GM19395 (cell line): ENCODE data around the gene ANAPC16.

Experiments used
- ATAC-seq: cut with Tn5 transposase; IDR thresholded peaks from one replicate; pipeline ENCODE4 v1.9.1; 2021; ENCODE audit warnings: mild to moderate bottlenecking, moderate library complexity; ENCODE audit not compliant: unreplicated experiment

ANAPC16 gene

DNA sequence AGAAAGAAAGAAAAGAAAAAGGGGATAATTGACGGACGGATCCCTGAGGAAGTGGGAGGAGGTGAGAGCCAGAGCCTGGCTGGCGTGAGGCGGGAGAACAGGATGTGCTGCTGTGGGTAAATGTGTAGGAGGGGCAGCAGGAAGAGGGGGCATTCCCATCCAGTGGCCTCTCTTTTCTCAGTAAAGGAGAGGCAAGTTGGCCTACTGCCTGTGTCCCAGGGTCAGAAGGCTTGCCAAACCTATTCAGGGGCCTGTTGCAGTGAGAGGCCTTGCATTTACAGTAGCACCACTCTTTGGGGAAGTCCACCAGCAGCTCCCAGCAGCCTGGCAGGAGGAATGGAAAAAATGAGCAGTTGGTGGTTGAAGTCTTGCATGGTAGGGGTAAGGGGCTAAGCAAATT, 26.9 kb downstream of the ANAPC16 start:
- no peak for ATAC-seq

DNA sequence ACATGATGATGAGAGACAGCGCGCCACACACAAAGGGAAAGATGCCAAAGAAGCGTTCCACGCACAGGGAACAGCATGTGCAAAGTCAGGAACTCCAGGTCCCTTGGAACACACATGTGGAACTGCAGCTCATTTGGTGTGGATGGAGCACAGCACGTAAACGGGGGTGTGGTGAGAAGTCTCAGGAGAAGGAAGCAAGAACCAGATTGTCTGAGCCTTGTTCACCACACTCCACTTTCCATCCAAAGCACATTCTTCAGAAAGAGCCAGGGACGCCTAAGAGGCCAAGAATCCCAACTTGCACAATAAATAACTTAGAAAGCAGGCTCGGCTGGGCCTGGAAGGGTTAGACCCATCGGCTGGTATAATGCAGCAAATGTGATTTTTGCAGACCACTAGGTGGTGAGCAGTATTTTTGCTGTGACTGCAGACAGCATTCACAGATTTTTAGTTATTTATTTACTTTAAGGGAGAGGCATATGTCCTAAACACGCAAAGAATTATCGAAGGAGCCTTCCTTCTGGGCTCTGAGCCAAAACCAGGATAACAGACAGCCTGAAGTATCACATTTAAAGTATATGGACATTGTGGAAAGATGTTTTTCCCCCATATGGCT, 28.1 kb downstream of the ANAPC16 start:
- ATAC-seq: no peak

DNA sequence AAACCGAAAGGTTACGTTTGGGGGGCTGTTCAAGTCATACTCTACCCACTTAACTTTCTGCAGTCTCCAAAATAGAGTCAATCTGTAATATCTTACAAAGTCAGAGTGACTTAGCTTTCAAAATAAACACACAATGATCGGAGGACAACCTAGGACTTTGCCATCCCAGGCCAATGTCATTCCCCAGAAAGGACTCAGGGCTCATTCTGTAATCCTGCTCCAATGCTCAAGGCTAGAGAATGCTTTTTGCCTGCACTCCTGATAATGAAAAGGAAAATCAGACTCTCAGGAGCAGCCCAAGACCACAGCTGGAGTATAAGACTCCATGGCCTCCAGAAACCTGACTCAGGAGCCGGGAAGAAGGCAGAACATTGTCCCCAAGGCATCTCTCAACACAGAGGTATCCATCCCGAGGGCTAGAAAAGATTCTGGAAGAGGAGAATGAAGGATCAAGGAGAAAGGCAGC, 28.8 kb downstream of the ANAPC16 start:
- no peak for ATAC-seq

DNA sequence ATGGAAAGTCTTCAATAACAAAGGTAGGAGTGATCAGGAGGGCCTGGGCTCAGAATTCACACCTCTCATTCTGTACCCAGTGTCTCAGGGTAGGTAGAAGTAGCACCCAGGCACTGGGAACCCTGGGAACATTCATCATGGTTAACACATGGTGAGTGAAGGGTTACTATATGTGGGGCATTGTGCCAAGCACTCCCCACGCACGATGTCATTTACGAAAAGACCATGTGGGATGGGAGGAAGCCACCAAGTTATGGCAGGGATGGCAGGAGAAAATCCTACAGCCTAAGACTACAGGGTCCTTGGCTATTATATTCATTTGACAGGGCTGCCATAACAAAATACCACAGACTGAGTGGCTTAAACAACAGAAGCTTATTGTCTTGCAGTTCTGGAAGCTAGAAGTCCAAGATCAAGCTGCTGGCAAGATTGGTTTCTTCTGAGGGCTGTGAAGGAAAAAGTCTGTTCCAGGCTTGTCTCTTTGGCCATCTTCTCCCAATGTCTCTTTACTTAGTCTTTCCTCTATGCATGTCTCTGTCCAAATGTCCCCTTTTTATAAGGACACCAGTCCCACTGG, 30.2 kb downstream of the ANAPC16 start:
- ATAC-seq: no peak

DNA sequence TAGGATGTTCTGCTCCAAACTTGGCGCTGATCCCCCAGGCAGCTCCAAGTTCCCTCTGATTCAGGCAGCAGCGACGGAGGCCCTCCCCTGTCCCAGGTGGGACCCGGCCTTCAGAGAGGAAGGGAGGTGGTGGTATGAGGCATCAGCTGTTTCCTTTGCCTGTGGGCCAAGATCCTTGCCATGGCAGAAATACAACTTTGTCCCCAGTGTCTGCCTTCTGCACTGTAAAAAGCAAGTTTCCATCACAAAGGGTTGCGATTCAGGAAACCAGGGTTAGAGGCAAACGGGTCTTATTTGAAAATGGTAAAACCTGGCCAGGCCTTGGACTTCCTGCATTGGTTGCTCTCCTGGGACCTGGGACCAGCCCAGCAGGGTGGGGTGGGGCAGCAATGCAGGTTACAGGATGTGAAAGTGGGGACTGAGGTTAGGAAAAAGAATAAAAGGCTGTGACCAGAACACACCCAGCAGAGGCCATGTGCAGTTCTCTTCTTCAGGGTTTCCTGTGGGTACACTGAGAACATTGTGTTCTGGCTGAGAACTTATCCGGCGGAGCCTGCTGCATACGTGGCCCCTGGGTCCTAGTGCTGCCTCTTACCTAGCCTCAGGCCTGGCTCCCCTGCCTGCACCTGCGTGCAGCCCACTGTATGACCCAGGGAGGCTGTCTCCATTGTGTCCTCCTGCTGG, 32.8 kb downstream of the ANAPC16 start:
- ATAC-seq: peak; percentile 91

DNA sequence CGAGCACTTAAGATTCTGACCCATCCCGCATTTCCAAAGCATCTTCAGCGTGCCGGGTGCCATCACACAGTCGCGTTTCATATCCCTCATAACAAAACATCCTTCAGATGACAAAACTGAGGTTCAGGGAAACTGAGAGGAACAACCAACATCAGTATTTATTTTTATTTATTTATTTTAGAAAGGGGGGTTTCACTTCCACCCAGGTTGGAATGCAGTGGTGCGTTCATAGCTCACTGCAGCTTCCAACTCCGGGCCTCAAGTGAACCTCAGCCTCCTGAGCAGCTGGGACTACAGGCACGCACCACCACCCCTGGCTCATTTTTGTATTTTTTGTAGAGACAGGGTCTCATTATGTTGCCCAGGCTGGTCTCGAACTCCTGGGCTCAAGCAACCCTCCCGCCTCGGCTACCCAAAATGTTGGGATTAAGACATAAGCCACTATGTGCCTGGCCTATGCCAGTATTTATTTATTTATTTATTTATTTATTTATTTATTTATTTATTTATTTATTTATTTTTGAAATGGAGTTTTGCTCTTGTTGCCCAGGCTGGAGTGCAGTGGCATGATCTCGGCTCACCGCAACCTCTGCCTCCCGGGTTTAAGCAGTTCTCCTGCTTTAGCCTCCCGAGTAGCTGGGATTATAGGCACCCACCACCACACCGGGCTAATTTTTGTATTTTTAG, 33.5 kb downstream of the ANAPC16 start:
- peak; percentile 11 for ATAC-seq

DNA sequence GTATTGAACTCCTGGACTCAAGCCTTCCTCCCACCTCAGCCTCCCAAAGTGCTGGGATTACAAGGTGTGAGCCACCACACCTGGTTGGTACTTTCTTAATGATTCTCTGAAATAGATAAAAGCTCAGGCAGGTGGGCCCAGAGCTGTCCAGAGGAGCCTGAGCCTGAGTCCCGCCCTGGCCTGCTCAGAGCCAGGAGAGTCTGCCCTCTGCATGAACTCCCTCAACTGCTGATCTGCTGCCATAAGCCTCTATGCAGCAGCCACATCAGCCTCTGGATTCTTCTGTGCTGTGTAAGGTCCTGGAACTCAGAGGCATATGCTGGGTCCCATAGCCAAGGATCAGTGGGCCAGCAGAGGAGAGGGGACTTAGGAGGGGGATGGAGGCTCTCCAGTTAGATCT, 34.9 kb downstream of the ANAPC16 start:
- ATAC-seq: no peak

DNA sequence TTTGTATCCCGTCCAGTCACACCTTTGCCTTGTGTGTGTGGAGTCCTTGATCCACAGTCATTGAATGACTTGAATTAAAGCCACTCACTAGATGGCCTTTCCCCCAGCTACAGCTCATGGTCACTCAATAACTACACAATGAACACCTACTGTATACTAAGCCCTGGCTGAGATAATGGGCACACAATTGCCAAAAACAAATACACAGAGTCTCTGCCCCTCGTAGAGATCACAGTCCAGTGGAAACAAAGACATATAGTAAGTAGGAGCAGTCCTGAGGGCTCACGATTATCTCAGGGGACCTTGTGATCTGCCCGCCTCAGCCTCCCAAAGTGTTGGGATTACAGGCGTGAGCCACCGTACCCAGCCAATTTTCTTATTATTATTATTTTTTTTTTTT, 35.8 kb downstream of the ANAPC16 start:
- ATAC-seq: no peak

DNA sequence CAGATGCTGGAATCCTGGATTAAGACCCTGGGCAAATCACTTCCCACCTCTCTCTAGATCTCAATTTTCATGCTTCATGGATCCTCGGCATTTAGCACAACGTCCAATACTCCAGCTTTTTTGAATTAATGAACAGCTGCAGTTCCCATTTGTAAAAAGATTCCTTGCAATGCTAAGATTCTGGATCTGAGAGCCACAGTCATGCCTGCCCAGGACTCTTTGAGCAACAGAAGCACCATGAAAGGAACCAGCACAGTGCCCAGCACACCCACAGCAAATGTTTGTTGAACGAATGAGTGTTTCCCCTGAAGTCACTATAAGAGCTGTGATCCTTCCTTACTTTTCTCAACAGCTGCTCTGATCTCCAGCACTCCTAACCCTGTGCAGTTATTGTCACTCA, 37.2 kb downstream of the ANAPC16 start:
- ATAC-seq: no peak

DNA sequence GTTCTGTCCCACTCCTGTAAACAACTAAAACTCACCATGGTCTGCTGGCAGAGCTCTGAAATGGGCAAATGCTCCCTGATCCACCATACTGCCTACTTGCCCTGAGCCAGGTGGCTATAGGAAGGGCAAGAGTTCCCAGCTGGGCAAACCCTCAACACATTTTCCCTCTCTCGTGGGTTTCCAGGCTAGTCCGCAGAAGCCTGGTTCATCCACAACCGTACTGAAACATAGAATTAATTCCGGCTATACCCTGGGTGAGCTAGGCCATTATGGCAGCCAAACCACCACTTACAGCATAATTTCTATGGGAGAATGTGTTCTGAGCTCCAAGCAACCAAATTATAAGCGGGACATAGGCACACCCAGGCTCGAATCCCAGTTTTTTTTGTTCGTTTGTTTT, 37.8 kb downstream of the ANAPC16 start:
- no peak for ATAC-seq

DNA sequence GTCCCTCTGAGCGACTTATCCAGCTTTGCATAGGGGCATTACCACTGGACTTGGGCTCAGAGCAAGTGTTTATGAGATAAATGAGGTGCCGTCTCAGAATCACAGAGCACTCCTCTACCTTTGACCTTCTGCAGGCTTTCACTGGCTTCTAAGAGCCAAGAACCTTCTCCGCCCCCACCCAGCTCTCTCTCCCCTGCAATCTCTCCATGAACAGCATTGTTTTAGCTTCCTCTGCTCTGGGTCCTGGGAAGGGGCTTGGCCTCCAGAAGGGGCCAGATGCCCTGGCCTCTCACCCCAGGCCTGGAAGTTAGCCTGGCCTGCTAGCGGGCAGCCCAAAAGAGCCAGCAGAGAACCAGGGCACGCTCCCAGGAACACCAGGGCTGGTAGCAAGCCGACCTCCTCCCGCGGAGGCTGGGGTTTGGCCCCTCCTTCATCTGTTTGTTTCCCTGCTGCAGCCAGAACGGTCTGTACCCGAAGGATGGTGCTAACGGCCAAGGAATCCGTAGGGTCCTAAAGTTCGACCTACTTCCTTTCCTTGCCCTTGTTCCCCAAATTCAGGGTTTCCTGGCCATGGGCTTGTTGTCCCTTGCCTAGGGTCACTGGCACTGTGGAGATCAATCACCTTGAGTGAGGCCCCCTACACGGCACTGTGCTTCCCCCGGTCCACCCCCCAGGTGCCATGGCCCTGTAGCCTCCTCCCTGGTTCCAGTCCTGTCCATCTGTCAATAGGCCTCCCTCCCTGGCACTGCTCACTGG, 39.2 kb downstream of the ANAPC16 start:
- ATAC-seq: no peak

DNA sequence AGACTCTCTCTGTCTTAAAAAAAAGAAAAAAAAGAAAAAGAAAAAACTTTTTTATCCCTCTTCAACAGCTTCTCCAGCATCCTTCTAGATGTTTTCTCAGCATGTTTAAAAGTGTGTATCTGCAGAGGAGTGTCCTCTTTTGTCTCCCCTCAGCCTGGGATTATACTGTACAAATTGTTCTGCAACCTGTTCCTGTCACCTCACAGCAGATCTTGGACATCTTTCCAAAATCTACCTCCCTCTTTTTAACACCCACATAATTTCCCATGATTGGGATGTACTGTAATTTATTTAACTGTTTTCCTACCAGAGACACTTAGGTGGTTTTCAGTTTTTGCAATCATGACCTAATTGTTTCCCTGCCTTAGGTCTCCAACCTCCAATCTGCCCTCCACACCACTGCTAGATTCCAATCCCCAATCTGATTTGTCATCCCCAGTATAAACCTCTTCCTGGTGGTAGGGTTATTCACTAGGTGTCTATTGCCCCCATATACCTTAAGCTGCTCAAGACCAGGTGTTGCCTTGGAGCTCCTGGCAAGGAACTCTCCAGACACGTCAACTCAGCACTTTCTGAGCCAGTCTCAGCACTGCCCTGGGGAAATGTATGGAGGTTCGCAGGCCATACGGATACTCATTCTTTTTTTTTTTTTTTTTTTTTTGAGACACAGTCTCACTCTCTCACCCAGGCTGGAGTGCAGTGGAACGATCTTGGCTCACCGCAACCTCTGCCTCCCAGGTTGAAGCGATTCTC, 40.3 kb downstream of the ANAPC16 start:
- no peak for ATAC-seq

DNA sequence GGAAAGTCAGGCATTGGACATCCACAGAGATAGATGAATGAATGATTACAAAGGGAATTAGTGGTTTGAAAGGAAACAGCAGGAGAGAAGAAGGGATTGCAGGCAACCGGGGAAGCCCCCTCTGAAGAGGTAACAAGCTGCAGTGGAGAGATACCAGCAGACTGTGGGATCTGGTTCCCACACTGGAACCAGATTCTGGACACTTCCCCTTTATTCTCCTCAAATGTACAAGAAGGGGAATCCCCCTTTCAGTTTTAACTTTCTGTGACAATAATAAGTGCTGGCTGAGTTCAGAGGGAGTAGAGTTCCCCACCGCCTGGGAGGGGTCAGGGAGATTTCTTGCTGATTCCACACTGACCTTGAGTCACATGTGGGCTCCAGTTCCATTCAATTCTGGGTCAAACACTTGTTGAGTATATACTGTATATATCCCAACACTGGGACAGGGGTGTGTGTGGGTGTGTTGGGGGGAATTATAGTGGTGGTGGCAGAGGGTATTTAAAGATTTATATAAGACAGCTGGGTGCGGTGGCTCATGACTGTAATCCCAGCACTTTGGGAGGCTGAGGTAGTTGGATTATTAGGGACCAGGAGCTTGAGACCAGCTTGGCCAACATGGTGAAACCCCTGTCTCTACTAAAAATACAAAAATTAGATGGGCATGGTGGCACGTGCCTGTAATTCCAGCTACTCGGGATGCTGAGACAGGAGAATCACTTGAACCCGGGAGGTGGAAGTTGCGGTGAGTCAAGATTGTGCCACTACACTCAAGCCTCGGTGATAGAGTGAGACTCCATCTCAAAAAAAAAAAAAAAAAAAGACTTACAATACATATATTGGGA, 41.5 kb downstream of the ANAPC16 start:
- no peak for ATAC-seq

DNA sequence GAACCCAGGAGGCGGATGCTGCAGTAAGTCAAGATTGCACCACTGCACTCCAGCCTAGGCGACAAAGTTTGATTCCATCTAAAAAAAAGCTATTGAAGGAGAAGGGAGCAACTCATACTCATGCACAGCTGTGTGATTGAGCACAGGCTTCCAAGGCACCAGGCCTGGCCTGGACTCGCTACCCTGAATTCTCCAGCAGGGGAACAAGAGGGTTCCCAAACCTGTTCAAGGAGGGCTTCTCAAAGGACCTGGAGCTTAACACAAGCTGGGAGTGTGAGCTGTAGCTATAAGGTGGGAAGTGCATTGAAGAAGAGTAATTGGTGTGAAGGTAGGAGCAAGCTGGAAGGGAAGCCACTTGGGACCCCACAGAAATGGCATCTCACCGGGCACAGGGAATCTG, 42.8 kb downstream of the ANAPC16 start:
- ATAC-seq: no peak

DNA sequence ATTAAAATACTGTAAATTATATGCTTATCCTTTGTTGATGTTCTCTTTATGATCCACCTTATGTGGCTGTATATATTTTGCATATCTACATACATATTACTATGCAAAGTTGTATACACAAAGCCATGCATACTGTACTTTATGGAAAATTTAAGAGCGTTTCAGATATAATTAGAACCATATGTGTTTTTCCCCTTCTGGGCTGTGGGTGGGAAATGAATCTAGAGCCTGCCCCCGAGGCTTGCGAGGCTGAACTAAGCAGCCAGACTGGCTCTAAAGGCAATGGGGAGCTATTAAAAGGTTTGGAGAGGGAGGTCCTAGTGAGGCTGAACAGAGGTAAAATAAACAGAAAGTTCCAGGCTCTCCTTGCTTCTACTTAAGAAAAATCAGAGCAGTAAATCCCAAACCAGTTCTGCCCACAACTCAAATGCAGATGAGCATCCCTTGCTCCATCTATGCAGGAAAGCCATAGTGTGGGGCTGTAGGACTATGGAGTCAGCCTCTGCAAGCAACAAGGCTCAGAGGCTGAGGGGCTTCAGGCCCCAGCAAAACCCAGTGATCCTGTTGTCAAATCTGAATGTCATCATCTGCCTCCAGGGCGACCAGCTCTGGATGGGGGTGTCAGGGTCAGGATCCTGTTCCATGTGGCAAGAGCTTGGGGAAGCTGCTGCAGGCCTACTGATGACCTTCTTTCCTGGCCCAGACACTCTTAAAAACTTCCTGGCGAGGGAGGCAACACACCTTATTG, 43.9 kb downstream of the ANAPC16 start:
- ATAC-seq: no peak

DNA sequence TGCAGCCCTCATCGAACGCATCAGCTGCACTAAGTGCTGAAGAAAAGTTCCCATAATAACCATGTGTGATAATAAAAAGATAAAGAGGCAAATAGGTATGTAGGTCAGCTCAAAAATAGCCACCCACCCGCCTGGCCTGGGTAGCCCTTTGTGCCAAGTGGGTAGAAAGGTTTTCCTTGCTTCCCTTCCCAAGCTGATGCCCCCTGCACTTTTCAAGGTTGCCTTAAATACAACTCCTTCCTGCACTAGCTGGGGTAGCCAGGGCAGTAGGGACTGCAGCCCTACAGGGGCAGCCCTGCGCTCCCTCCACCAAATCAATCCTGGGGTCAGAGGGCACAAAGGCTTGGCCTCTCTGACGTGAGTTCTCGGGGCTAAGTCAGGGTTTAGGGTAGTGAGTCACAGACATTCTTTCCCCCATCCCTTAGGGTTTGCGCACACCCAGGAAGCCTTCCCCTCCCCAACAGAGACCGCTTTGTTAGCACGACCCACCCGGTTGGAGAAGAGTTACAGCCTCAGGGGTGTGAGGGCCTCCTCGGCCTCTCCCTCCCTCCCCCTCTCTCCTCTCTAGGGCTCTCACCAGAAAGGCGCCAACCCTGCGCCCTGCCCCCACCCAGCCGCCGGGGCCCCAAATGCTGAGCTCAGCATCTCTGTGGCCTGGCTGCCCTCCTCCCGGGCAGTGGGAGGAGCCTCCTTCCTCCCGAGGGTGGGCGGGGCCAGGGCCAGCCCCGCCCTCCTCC, 44.6 kb downstream of the ANAPC16 start:
- peak; percentile 51 for ATAC-seq

DNA sequence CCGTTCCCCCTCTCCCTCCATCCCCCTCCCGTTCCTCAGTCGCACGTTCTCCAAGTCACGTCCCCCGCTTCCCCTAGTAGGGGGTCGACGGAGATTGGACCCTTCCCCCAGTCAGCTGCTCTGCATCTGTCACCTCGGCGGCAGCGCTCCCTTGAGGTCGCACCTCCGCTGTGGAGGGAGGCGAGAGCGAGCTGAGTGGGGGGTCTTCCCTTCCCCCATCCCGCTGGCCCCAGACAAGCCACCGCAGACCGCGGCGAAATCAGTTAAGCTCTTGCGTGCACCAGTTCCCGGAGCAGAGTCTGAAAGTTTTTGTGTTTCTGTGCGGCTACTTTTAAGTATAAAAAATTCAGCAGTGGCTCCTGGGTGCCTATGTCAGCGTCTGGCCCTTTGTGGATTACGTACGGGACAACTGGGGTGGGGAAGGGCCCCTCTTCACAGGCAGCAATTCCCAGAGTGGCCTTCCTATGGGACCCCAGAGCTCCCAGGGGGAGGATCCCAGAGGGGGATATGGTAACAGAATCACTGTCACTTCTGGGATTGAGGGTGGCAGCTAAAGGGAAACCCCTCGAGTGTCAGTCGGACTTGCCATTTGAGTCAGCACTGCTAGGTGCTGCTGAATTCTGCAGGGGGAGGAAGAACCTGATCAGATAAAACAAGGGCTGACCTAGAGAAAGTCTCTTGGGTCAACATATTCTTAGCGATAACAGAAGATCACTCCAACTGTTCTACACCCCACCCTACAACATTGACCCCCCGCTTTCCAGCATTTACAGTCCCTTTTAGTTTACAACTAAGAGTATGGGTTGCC, 45.4 kb downstream of the ANAPC16 start:
- peak; percentile 63 for ATAC-seq
